ENCODE measurements around the gene FNDC10.

DNA sequence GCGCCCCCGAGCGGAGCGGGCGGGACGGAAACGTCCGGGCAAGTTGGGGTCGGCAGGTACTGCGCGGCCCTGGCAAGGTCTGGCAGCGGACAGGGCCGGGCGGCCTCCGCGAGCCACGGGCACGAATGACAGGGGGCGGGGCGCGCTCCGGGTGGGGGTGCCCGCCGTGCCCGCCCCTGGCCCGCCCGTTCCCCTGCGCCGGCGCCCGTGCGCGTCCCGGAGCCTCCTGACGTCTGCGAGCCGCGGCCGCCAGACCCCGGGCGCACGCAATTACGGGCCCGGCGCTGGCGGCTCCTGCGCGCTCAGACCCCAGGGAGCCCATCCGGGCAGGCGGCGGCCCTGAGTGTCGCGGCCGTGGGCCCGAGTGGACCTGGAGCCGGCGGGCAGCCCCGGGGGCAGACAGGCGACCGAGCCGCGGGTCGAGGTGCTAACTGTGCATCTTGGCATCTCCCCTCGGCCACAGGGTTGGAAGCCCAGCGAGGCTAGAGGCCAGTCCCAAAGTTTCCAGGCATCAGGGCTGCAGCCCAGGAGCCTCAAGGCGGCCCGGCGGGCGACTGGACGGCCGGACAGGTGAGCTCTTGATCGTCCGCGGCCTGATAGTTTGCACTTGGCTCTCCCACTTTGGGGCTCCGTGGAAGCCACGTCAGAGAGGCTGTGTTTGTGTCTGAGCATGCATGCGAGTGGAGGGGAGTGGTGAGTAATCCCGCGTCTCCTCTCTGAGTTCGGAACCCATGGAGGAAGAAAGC lies 16.3 kb upstream of the FNDC10 start:
- no peak for TF ChIP-seq POLR2AphosphoS5 (IDR thresholded peaks at IDR 0.05; ENCODE audit: low read depth, low read length)
- TF ChIP-seq POLR2A (IDR thresholded peaks at IDR 0.05; ENCODE audit: low read depth, low read length), result no peak
- TF ChIP-seq TAF1 (IDR thresholded peaks at IDR 0.05; ENCODE audit: borderline replicate concordance, low read depth, low read length), result no peak
